HG02840 (cell line): Measurements from ENCODE around the gene CEP170B.
A peak's percentile ranks its signal among the peaks of the same experiment; 100 is the strongest.
"Not testable (repeated sequence)": the region's sequence is repeated elsewhere in the genome, so short reads cannot be mapped to it uniquely, and the experiment has no call there.

Source experiments
- ATAC-seq: cut with Tn5 transposase; IDR thresholded peaks from one replicate; pipeline ENCODE4 v1.9.1; 2021; ENCODE audit warnings: mild to moderate bottlenecking, moderate library complexity, moderate number of reproducible peaks; ENCODE audit not compliant: unreplicated experiment, low FRiP score

The CEP170B gene

DNA sequence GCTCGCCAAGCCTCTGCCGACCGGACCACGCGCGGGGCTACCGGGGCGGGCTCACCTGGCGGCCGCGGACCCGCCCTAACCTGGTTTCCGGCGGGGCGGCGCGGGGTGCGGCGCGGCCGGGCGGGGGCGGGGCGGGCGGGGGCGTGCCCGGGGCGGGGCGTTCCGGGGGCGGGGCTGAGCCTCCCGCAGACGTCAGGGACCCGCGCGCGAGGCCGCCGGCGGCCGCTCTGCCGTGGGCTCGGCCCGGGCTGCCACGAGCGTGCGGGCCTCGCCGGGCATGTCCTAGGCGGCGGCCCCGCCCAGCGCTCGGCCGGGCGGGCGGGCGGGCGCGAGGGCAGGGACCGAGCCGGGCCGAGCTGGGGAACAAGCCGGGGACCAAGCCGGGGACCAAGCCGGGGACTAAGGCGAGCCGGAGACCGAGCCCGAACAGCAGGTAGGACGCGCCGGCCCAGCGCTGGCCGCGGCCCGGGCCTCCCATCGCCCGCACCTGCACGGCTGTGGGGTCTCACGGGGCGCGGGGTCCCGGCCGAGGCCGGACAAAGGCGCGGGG lies at the start of gene CEP170B:
TSS of gene CEP170B (plus strand) at position 188 of the 550 bp plus-strand sequence. CDS start 3,183 bp downstream, outside the sequence.
- ATAC-seq, result no peak

DNA sequence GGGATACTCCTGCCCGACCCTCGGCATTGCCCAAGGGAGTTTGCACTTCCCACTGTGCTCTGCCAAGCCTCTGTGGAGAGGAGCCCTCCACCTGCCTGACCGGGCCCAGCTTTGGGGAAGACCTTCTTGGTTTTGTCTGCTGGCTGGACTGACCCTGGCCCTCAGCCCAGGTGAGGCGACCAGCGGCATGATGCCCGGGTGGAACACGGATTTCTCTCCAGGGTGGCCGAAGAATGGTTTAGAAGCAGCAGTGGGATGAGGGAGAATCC lies 48.5 kb upstream of the CEP170B start:
- ATAC-seq, result no peak

- ATAC-seq, result no peak
Measured at GRCh38 chr14:104817930-104818713, 46.9 kb upstream of the CEP170B start.

DNA sequence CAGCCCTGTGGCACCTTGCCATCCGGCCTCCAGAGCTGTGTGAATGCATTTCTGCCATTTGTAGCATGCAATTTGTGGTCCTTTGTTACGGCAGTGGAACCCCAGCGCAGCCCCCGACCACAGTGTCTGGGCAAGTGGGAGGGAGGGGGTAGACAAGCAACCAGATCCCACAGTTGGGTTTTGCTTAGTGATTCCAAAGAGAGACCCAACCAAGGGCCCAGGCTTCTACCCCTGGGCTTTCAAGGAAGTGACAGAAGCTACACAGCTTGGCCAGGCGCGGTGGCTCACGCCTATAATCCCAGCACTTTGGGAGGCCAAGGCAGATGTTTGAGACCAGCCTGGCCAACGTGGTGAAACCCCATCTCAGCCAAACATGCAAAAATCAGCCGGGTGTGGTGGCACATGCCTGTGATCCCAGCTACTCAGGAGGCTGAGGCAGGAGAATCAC lies 46.3 kb upstream of the CEP170B start:
- ATAC-seq, result no peak

GRCh38 chr14:104819361-104819781 lies 45.7 kb upstream of the CEP170B start:
- no peak for ATAC-seq

GRCh38 chr14:104820669-104821228 lies 44.3 kb upstream of the CEP170B start:
- ATAC-seq, result no peak

- no peak for ATAC-seq
Measured at GRCh38 chr14:104821229-104821945, 43.7 kb upstream of the CEP170B start.

DNA sequence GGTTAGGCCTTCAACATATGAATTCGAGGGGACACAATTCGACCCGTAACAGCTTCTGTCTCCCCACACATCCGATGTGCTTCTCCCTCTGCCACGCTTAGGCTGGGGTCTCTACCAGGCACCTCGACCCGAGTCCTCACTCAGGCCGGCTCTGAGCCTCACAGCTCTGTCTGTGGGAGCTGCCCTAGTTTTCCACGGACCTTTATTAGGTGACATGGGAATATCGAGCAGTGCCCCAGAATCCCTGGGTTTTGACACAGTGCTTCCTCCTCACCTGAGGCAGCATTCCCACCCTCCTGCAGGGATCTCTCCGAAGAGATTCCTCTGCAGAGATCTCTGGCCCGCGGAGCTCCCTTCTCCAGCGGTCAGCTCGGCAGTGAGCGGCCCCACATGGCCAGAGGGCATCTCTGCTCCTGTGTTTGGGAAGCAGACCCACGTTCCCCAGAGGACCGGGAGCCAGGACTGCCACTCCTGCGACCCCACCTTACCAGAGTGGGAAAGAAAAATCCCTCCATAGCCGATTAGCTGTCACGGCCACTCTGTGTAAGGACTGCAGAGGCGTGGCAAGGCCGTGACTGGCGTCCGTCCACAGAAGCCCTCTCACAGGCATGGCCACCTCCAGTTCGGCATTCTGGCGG lies 43.0 kb upstream of the CEP170B start:
- no peak for ATAC-seq

DNA sequence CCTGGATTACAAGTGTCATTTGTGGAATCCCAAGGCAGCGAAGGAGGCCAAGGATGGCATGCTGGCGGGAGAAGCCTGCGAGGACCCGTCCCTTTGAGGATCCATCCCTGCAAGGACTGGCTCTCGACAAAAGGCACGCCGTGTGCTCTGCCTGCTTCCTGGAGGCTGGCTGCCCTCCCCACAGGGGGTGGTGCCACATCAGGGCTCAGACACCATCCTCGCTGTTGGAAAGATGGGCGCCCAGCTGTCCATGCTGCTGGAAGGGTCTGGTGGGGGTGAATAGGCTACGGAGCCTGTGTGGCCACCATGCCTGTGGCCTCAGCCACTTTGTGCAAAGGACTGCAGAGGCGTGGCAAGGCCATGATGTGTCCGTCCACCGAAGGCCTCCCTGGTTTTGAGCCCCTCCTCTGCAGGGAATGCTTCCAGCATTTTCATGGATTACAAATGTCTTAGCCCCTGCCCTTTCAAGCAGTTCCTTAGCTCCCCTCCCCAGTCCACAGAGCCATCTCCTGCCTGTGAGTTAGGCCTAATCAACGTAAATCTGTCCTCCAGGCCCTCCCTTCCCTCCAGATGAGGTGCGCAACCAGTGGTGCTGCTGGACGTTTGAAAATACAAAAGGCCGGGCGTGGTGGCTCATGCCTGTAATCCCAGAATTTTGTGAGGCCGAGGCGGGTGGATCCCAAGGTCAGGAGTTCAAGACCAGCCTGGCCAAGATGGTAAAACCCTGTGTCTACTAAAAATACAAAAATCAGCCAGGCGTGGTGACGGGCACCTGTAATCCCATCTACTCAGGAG lies 42.0 kb upstream of the CEP170B start:
- no peak for ATAC-seq

DNA sequence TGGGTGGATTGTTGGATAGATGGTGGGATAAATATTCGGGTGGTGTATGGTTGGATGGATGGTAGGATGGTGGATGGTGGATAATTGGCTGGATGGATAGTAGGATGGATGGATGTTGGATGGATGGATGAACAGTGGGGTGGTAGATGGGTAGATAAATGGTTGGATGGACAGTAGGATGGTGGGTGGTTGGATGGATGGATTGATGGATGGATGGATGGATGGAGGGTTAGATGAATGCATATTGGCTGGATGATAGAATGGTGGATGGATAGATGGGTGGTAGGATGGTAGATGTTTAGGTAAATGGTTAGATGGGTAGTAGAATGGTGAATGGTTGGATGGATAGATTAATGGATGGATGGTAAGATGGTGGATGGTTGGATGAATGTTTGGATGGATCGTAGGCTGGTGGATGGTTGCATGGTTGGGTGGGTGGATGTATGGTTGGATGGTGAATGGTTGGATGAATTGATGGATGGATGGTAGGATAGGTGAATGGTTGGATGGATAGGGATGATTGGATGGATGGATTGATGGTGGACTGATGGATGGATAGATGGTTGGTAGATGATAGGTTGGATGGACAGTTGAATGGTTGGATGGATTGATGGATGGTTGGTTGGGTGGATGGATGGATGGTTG lies 40.6 kb upstream of the CEP170B start:
- ATAC-seq, result no peak

- ATAC-seq, result peak; percentile 66
Measured at GRCh38 chr14:104826189-104826860, 38.7 kb upstream of the CEP170B start.

DNA sequence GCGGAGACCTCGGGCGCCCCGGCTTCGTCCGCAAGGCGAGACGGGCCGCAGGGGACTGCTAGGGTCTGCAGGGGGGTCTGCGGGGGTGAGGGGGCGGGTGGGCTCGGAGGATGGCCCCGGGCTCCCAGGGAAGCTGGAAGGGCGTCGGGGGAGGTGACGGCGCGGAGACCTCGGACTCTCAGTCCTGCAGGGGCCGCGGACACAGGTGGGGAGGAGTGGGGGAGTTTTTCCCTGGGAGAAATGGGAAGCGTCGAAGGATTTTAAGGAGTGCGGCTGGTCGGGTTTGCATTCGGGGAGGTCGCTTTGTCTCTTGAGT lies 38.2 kb upstream of the CEP170B start:
- ATAC-seq, result no peak

- ATAC-seq, result no peak
Measured at GRCh38 chr14:104827177-104828055, 37.7 kb upstream of the CEP170B start.

- ATAC-seq, result no peak
Measured at GRCh38 chr14:104830781-104831180, 34.3 kb upstream of the CEP170B start.

- ATAC-seq, result not testable (repeated sequence)
Measured at GRCh38 chr14:104836171-104836935, 28.7 kb upstream of the CEP170B start.

DNA sequence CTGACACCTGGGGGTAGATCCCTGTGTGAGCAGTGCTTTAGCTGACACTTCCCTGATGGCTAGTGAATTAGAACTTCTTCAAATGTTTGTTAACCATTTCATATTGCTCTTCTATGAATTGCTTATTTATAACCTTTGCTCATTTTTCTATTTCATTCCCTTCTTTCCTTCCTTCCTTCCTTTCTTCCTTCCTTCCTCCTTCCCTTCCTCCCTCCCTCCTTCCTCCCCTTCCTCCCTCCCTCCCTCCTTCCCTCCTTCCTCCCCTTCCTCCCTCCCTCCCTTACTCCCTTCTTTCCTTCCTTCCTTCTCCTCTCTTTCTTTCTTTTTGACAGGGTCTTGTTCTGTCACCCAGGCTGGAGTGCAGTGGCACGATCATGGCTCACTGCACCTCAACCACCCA lies 23.3 kb upstream of the CEP170B start:
- ATAC-seq, result no peak

- ATAC-seq, result no peak
Measured at GRCh38 chr14:104843006-104843405, 22.1 kb upstream of the CEP170B start.
